Measurements from ENCODE around the gene CAPN15. TPM values are rescaled to one million over a fixed set of nuclear protein-coding genes. Genes with fewer than 3 reads are reported as not detected.
A peak's percentile ranks its signal among the peaks of the same experiment; 100 is the strongest.

CAPN15 gene
- total RNA-seq, 2 experiments from 2014 or later: 32.9 to 54.0 TPM

GRCh38 chr16:588639-588888 lies 61.1 kb downstream of the CAPN15 start:
- peaks cover 23% of the 10 kb centered on the region for H3K4me1 ChIP-seq (ENCODE audit: insufficient read depth, low read length, poor library complexity, severe bottlenecking)
- CTCF ChIA-PET (ENCODE audit: unreplicated experiment): interaction anchor here (0.6 kb wide), 1 partner anchor 93 kb away, joined by 3 read pairs; no protein-coding TSS in a partner anchor
- H3K9me3 ChIP-seq (ENCODE audit: low read length): no peaks in the 10 kb centered on the region
- H3K79me2 ChIP-seq (ENCODE audit: insufficient read depth, low read depth, low read length): peaks cover 20% of the 10 kb centered on the region; the same call in 1 of the 2 replicates
- H3K9me2 ChIP-seq (ENCODE audit: insufficient read depth, low read length): no peaks in the 10 kb centered on the region
- H3K36me3 ChIP-seq (ENCODE audit: insufficient read depth, low read length): peaks cover 4% of the 10 kb centered on the region; the same call in 1 of the 2 replicates
- H3K4me2 ChIP-seq (ENCODE audit: low read length): peak overlapping the region; percentile 80
- H3K4me3 ChIP-seq (ENCODE audit: low read depth, low read length, poor library complexity, severe bottlenecking): peak overlapping the region; percentile 82
- no peaks in the 10 kb centered on the region for H4K20me1 ChIP-seq (ENCODE audit: insufficient read depth, low read length)
- no peak overlapping the region for H2AFZ ChIP-seq (ENCODE audit: low read length)
- POLR2A ChIA-PET: no interaction called here
- DNase-seq (ENCODE audit: low spot score): peak; percentile 70
- BruUV-seq (replicated peaks): no TSS peak
- intact Hi-C loops (cut with micrococcal nuclease; ENCODE audit: unreplicated experiment): no loop called here
- H3K27ac ChIP-seq (ENCODE audit: low read depth, low read length, poor library complexity, severe bottlenecking): peak overlapping the region; percentile 89
- no peak for TF ChIP-seq EZH2phosphoT487 (IDR thresholded peaks at IDR 0.05; ENCODE audit: borderline replicate concordance, low read depth, low read length)
- TF ChIP-seq CTCF (conservative IDR thresholded peaks at IDR 0.05; ENCODE audit: low read length): no peak

GRCh38 chr16:588889-589657 lies 61.6 kb downstream of the CAPN15 start:
- Histone ChIP-seq H2AFZ (ENCODE audit: low read length) (peak overlapping the region; percentile 56; the same call in 1 of the 2 replicates), H3K4me3 (ENCODE audit: low read depth, low read length, poor library complexity, severe bottlenecking) (peak overlapping the region; percentile 82), H3K27ac (ENCODE audit: low read depth, low read length, poor library complexity, severe bottlenecking) (peak overlapping the region; percentile 89), H3K9me3 (ENCODE audit: low read length) (no peaks in the 10 kb centered on the region), H3K4me1 (ENCODE audit: insufficient read depth, low read length, poor library complexity, severe bottlenecking) (peaks cover 25% of the 10 kb centered on the region), H3K79me2 (ENCODE audit: insufficient read depth, low read depth, low read length) (peaks cover 20% of the 10 kb centered on the region; the same call in 1 of the 2 replicates), H4K20me1 (ENCODE audit: insufficient read depth, low read length) (no peaks in the 10 kb centered on the region), H3K9me2 (ENCODE audit: insufficient read depth, low read length) (no peaks in the 10 kb centered on the region), H3K36me3 (ENCODE audit: insufficient read depth, low read length) (peaks cover 4% of the 10 kb centered on the region; the same call in 1 of the 2 replicates), H3K4me2 (ENCODE audit: low read length) (peak overlapping the region; percentile 80)
- TF ChIP-seq EZH2phosphoT487 (IDR thresholded peaks at IDR 0.05; ENCODE audit: borderline replicate concordance, low read depth, low read length): no peak
- no peak for TF ChIP-seq CTCF (conservative IDR thresholded peaks at IDR 0.05; ENCODE audit: low read length)
- intact Hi-C loops (cut with micrococcal nuclease; ENCODE audit: unreplicated experiment): loop anchor here (1.0 kb wide), 1 partner anchor 47 kb away; the partner anchor contains the start of gene METTL26
- POLR2A ChIA-PET: no interaction called here
- CTCF ChIA-PET (ENCODE audit: unreplicated experiment): interaction anchor here (0.6 kb wide), 1 partner anchor 92 kb away, joined by 3 read pairs; no protein-coding TSS in a partner anchor
- no TSS peak for BruUV-seq (replicated peaks)
- DNase-seq (ENCODE audit: low spot score): peak; percentile 96

GRCh38 chr16:589658-590187 lies 62.2 kb downstream of the CAPN15 start, which contains the start of gene RAB40C:
TSS of gene RAB40C (plus strand) at chr16:590066. CDS start at chr16:590292, 226 bp downstream.
- BruUV-seq (replicated peaks): no TSS peak
- Histone ChIP-seq H3K4me3 (ENCODE audit: low read depth, low read length, poor library complexity, severe bottlenecking) (peak within 1 kb of the TSS; percentile 84), H3K9me2 (ENCODE audit: insufficient read depth, low read length) (no peaks in the 10 kb centered on the region), H3K4me1 (ENCODE audit: insufficient read depth, low read length, poor library complexity, severe bottlenecking) (peaks cover 25% of the 10 kb centered on the region), H3K27ac (ENCODE audit: low read depth, low read length, poor library complexity, severe bottlenecking) (peak within 1 kb of the TSS; percentile 89), H4K20me1 (ENCODE audit: insufficient read depth, low read length) (no peaks in the 10 kb centered on the region), H3K79me2 (ENCODE audit: insufficient read depth, low read depth, low read length) (peaks cover 20% of the 10 kb centered on the region; the same call in 1 of the 2 replicates), H3K9me3 (ENCODE audit: low read length) (no peaks in the 10 kb centered on the region), H3K36me3 (ENCODE audit: insufficient read depth, low read length) (peaks cover 4% of the 10 kb centered on the region; the same call in 1 of the 2 replicates), H2AFZ (ENCODE audit: low read length) (peak within 1 kb of the TSS; percentile 56; the same call in 1 of the 2 replicates), H3K4me2 (ENCODE audit: low read length) (peak within 1 kb of the TSS; percentile 83)
- DNase-seq (ENCODE audit: low spot score): peak; percentile 99
- TF ChIP-seq CTCF (conservative IDR thresholded peaks at IDR 0.05; ENCODE audit: low read length) (no peak), EZH2phosphoT487 (IDR thresholded peaks at IDR 0.05; ENCODE audit: borderline replicate concordance, low read depth, low read length) (no peak)
- ChIA-PET CTCF (ENCODE audit: unreplicated experiment) (no interaction called here), POLR2A (no interaction called here)
- intact Hi-C loops (cut with micrococcal nuclease; ENCODE audit: unreplicated experiment): loop anchor here (1.0 kb wide), 1 partner anchor 47 kb away; the partner anchor contains the start of gene METTL26
